HG02870 (cell line): ENCODE measurements around the gene RAB11FIP5.
A peak's percentile ranks its signal among the peaks of the same experiment; 100 is the strongest.
"Not testable (repeated sequence)": the region's sequence is repeated elsewhere in the genome, so short reads cannot be mapped to it uniquely, and the experiment has no call there.

ENCODE experiments used
- ATAC-seq: cut with Tn5 transposase; IDR thresholded peaks from one replicate; pipeline ENCODE4 v1.9.1; 2021; ENCODE audit warnings: mild to moderate bottlenecking, moderate library complexity; ENCODE audit not compliant: unreplicated experiment

Gene RAB11FIP5

DNA sequence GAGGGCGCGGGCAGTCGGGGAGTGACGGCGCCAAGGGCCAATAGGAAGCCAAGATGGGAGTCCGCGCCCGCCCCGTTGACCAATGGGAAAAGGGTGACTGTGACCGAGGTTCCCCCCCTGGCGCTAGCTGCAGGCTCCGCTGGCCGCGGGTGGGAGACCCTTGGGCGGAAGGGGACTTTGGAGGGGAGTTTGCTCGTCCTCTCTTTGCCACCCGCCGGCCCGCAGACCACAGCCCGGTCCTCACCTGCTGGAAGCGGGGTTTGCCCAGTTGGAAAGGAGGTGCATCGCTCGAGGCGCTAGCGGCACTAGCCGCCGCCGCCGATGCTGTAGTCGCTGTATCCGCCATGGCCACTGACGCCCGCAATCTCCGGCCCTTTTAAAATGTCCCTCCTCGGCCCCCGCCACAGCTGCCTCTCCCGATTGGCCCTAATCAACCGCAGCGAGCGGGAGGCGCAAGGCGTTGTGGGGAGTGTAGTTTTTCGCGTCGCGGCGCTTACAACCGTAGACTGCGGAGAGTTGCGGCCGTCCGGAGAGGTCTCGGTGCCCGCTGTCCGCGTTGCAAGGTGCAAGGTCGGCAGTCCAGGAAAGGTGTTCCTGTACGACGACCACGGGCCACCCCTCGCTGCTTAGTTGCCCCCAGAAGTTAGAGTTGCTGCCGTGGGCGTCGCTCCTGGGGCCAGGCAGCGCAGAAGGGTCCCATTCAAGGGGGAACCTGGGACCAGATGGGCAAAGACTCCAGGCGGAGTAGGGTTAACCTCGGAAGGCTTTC lies 41.2 kb downstream of the RAB11FIP5 start, which contains the start of gene SFXN5:
SFXN5 (minus strand) TSS at position 353 of the 769 bp plus-strand sequence; CDS start at position 346, 7 bp downstream.
- ATAC-seq, result peak; percentile 92

- ATAC-seq, result peak; percentile 15
These were observed 41.9 kb downstream of the RAB11FIP5 start for GRCh38 chr2:73070643-73071359.

- ATAC-seq, result no peak
These were observed 42.7 kb downstream of the RAB11FIP5 start for GRCh38 chr2:73069855-73070642.

- no peak for ATAC-seq
These were observed 43.5 kb downstream of the RAB11FIP5 start for GRCh38 chr2:73069041-73069854.

DNA sequence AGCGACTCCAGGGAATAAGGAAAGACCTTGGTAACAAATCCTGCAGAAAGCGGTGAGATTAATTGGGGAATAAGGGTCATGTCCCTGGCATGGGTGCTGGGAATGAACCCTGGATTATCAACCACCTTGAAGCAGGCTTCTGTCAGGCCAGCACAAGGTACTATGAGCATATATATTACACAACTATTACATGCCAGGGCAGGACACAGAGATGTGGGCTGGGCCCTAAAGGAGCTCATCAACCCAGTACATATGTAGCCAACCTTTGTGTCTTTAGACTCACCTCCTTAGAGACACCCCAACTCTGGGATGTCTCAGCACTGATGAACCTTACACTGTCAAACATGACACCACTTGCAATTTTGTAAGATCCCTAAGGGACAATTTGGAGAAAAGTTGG lies 44.6 kb downstream of the RAB11FIP5 start:
- ATAC-seq, result no peak

GRCh38 chr2:73067043-73067442 lies 45.7 kb downstream of the RAB11FIP5 start:
- ATAC-seq, result no peak

DNA sequence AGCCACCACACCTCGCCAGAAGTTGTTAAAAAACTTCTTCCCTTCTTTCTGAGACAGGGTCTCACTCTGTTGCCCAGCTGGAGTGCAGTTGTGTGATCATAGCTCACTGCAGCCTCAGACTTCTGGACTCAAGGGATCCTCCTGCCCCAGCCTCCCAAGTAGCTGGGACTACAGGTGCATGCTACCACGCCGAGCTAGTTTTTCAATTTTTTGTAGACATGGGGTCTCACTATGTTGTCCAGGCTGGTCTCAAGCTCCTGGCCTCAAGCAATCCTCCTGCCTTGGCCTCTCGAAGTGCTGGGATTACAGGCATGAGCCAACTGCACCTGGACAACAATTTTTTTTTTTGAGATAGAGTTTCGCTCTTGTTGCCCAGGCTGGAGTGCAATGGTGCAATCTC lies 47.7 kb downstream of the RAB11FIP5 start:
- ATAC-seq, result not testable (repeated sequence)

- no peak for ATAC-seq
These were observed 48.6 kb downstream of the RAB11FIP5 start for GRCh38 chr2:73063909-73064875.

- ATAC-seq, result no peak
These were observed 49.3 kb downstream of the RAB11FIP5 start for GRCh38 chr2:73063472-73063871.

GRCh38 chr2:73059106-73059505 lies 53.6 kb downstream of the RAB11FIP5 start:
- ATAC-seq, result no peak

GRCh38 chr2:73054980-73055379 lies 57.8 kb downstream of the RAB11FIP5 start:
- no peak for ATAC-seq

DNA sequence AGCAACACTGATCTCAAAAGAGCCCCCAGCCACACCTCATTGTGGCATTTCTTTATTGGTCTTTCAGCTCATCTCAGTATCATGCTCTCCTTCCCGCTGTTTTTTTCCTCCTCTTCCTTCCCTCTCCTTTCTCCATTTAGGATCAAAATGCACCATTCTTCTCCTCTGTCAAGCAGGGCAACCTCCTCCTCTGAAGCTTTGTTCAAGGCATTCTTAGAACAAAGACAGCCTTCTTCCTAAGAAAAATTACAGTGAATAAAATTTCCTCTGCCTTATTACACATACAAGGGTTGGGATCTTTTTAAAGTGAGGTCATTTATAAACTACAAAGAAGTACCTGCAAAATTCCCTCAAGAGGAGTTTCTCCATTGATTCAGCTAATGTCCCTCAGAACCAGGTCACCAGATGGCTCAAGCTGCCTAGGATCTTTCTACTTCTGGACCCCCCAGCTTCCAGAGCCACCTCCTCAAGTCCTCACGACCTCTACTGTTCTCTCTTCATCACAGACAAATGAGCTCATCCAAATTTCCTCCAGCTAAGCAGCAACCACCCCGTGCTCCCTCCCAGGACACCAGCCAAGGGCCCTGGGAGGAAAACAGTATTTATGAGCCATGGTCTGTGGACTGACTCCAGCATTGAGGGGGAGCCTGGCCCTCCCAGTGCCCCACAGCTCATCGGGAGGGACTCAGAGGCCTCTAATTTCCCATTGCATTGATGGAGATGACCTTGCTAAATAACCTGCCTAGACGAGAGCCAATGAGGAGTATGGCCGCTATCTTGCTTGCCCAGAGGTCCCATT lies 59.2 kb downstream of the RAB11FIP5 start:
- ATAC-seq, result no peak

GRCh38 chr2:73050121-73050545 lies 62.6 kb downstream of the RAB11FIP5 start:
- no peak for ATAC-seq

GRCh38 chr2:73043929-73044832 lies 68.6 kb downstream of the RAB11FIP5 start:
- no peak for ATAC-seq

- no peak for ATAC-seq
These were observed 69.5 kb downstream of the RAB11FIP5 start for GRCh38 chr2:73043276-73043675.

DNA sequence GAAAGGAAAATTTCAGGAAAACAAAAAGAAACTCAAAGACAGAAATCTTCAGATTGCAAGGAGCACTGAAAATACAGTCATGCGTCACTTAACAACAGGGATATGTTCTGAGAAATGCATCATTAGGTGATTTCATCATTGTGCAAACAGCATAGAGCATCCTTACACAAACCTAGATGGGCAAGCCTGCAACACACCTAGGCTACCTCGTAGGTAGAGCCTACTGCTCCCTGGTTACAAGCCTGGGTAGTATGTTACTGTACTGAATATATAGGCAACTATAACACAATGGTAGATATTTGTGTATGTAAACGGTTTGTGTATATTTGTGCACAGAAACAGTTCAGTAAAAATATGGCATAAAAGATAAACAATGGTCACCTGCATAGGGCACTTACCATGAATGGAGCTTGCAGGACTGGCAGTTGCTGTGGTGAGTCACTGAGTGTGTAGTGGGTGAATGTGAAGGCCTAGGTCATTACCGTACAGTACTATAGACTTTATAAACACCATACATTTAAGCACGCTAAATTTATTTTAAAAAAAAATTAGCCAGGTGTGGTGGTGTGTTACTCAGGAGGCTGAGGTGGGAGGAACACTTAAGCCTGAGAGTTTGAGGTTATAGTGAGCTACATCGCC lies 74.7 kb downstream of the RAB11FIP5 start:
- no peak for ATAC-seq

DNA sequence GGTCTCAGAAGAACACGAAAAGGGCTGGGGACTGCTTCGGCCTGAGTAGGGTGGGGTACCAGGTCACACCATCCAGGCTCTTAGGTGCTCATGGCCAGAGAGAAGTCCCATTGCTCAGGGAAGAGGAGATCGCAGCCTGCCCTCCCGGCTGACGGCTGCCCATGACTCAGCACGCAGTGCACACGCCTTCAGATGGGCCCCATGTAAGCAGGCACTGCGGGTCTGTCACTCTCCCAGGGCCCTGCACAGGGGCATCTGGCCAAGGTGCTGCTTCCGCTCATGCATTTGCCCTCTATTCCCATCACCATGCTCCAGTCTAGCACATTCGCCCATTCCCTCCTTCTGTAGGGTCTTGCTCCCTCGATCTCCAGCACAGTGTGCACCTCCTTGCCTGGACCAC lies 76.0 kb downstream of the RAB11FIP5 start:
- no peak for ATAC-seq
